Naive thymus-derived CD8-positive, alpha-beta T cell (primary cell): ENCODE measurements around the gene CCDC175. TPM values are rescaled to one million over a fixed set of nuclear protein-coding genes. Genes with fewer than 3 reads are reported as not detected.

Experiments used
- ATAC-seq, 2 donors: fragments of 150-1000 bp; cut with Tn5 transposase in 1 of 2; sonication (Bioruptor Pico), chemical (Tn5 transposase) in 1 of 2; 1 replicate in 1 of 2; 2 replicates in 1 of 2; pipeline ENCODE4 v1.10.0; 2021; ENCODE audit warnings: mild to moderate bottlenecking in 2 of 2, moderate library complexity in 2 of 2
- POLR2A ChIA-PET: fragments of 350-600 bp; sonication (Branson Sonifier 250); formaldehyde crosslinking; loops from one replicate; lab custom pipeline; 2021; ENCODE audit warnings: antibody characterized with exemption; lab: Charles Lee
- DNase-seq, 10 donors: peaks; one replicate each; pipeline versions ENCODE4 v3.0.0 to v3.0.0-alpha.2; 2020 to 2022
- H3K27ac Mint-ChIP-seq, 10 donors: one replicate each; pipeline ENCODE4 v1.8.0; 2020 to 2022; ENCODE audit warnings: mild to moderate bottlenecking in 10 of 10, mixed read lengths in 10 of 10, moderate library complexity in 4 of 10, inconsistent platforms in 1 of 10
- H3K27me3 Mint-ChIP-seq, 5 donors: one replicate each; pipeline ENCODE4 v1.8.0; 2021 to 2022; ENCODE audit warnings: mixed read lengths in 5 of 5
- H3K36me3 Mint-ChIP-seq, 3 donors: one replicate each; pipeline ENCODE4 v1.8.0; 2020 to 2022; ENCODE audit warnings: mixed read lengths in 3 of 3, mild to moderate bottlenecking in 2 of 3, inconsistent platforms in 1 of 3
- H3K4me1 Mint-ChIP-seq, 4 donors: one replicate each; pipeline ENCODE4 v1.8.0; 2021 to 2022; ENCODE audit warnings: mixed read lengths in 4 of 4
- H3K4me3 Mint-ChIP-seq, 10 donors: one replicate each; pipeline ENCODE4 v1.8.0; 2020 to 2022; ENCODE audit warnings: mild to moderate bottlenecking in 10 of 10, mixed read lengths in 10 of 10, moderate library complexity in 6 of 10, inconsistent platforms in 1 of 10
- H3K9me3 Mint-ChIP-seq, 9 donors: one replicate each; pipeline ENCODE4 v1.8.0; 2020 to 2022; ENCODE audit warnings: mixed read lengths in 9 of 9, mild to moderate bottlenecking in 3 of 9, inconsistent platforms in 1 of 9, moderate library complexity in 1 of 9
- polyA plus RNA-seq, 3 donors: library from polyadenylated mRNA; unstranded; fragments of 300-500 nt; fragmentation: Illumina TruSeq; gene quantifications; one replicate each; pipeline ENCODE4 v1.2.3, GENCODE V29; 2021
- total RNA-seq, 8 experiments: library from RNA in 2 of 8; stranded (reverse) in 2 of 8; gene quantifications; one replicate each; pipeline ENCODE4 v1.2.3 and lab custom pipeline; 2021 to 2026

CCDC175 gene
- not detected for total RNA-seq
- not detected for polyA plus RNA-seq
- 0 reads per million in 6 experiments for total RNA-seq (lab: John Stamatoyannopoulos, UW)

GRCh38 chr14:59576332-59577294 is at the start of gene CCDC175:
Gene CCDC175 (minus strand): TSS chr14:59576812. CDS start chr14:59576775, 37 bp downstream.
- Mint-ChIP-seq H3K27ac (peak within 1 kb of the TSS in 6 of 10 donors; percentile 6 to 83 (median 41)), H3K9me3 (no peaks in the 10 kb centered on the region), H3K36me3 (no peaks in the 10 kb centered on the region), H3K4me1 (peaks cover 4 to 14% (median 6%) of the 10 kb centered on the region in 4 donors), H3K4me3 (peak within 1 kb of the TSS; percentile 64 to 83 (median 78)), H3K27me3 (peaks cover 10 to 22% (median 15%) of the 10 kb centered on the region in 5 donors)
- POLR2A ChIA-PET = interaction anchor here (0.7 kb wide), 1 partner anchor 93 kb away, joined by 3 read pairs; the partner anchor contains the start of genes JKAMP and L3HYPDH
- peak; percentile 91 to 97 for ATAC-seq
- peak; percentile 66 to 91 (median 76) for DNase-seq

DNA sequence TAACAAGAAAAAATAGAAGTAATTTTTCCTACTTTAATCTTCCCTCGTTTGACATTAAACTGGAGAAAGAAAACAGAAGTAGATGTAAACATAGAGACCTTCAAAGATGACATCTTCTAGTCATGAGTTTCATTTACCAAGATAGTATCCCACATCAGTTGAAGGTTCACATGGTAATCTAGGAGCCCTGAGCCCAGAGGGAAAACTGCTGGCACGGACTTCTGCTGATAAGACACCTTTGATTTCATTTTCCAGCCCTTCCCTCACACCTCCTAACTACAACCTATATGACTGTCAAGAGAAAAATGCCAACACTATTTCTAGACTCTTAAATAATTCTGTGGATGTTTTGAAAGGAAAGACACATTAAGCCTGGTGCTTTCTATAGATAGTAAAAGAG is 46.0 kb upstream of the CCDC175 start:
- ATAC-seq (no peak), DNase-seq (no peak)
- peaks cover 13 to 36% (median 23%) of the 10 kb centered on the region in 5 donors for H3K27me3 Mint-ChIP-seq
- H3K4me3 Mint-ChIP-seq = no peak overlapping the region
- POLR2A ChIA-PET = no interaction called here
- H3K27ac Mint-ChIP-seq = no peak overlapping the region
- H3K36me3 Mint-ChIP-seq = no peaks in the 10 kb centered on the region
- H3K9me3 Mint-ChIP-seq = peaks cover 0 to 9% (median 0%) of the 10 kb centered on the region in 9 donors
- no peaks in the 10 kb centered on the region for H3K4me1 Mint-ChIP-seq

DNA sequence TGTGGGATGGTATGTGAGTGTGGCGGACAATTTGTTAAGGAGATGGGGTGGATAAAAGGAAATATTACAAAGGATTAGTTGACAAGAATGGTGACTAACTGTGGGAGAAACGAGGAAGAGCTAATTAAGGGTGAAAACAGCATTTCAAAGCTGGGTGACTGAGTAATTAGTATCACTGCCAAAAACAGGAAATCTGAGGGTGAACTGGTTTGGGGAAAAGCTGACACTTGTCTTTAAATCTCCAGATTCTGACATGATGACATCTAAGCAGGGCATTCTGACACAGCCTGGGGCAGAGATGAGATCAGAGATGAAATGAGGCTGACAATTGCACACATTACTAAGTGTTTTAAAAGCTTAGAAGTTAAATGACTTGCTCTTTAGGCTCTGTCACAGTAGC is 42.4 kb upstream of the CCDC175 start:
- POLR2A ChIA-PET = no interaction called here
- peaks cover 7 to 30% (median 19%) of the 10 kb centered on the region in 5 donors for H3K27me3 Mint-ChIP-seq
- DNase-seq (no peak), ATAC-seq (no peak)
- H3K9me3 Mint-ChIP-seq = peaks cover 0 to 9% (median 0%) of the 10 kb centered on the region in 9 donors
- no peaks in the 10 kb centered on the region for H3K4me1 Mint-ChIP-seq
- no peaks in the 10 kb centered on the region for H3K36me3 Mint-ChIP-seq
- H3K4me3 Mint-ChIP-seq = no peak overlapping the region
- H3K27ac Mint-ChIP-seq = no peak overlapping the region

DNA sequence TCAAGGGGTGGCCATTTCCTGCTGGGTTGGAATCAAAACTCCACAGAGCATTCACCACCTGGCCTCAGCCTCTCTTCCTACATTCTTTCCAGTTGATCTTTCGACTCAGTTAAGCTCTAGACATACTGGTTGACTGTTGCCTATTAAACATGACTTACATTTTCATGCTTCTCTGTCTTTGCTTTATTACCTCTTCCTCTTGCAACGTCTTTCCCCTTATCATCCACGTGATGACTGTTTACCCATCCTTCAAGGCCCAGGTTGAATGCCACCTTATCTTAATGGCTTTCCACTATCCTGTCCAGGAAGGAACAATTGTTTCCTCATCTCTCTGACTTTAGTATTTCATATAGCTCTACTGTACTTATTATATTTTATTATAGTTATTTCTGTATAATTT is 24.4 kb upstream of the CCDC175 start:
- peaks cover 9 to 21% (median 12%) of the 10 kb centered on the region in 5 donors for H3K27me3 Mint-ChIP-seq
- H3K9me3 Mint-ChIP-seq = no peaks in the 10 kb centered on the region
- H3K27ac Mint-ChIP-seq = no peak overlapping the region
- ATAC-seq (no peak), DNase-seq (no peak)
- no peaks in the 10 kb centered on the region for H3K4me1 Mint-ChIP-seq
- no peak overlapping the region for H3K4me3 Mint-ChIP-seq
- no peaks in the 10 kb centered on the region for H3K36me3 Mint-ChIP-seq
- POLR2A ChIA-PET = no interaction called here

DNA sequence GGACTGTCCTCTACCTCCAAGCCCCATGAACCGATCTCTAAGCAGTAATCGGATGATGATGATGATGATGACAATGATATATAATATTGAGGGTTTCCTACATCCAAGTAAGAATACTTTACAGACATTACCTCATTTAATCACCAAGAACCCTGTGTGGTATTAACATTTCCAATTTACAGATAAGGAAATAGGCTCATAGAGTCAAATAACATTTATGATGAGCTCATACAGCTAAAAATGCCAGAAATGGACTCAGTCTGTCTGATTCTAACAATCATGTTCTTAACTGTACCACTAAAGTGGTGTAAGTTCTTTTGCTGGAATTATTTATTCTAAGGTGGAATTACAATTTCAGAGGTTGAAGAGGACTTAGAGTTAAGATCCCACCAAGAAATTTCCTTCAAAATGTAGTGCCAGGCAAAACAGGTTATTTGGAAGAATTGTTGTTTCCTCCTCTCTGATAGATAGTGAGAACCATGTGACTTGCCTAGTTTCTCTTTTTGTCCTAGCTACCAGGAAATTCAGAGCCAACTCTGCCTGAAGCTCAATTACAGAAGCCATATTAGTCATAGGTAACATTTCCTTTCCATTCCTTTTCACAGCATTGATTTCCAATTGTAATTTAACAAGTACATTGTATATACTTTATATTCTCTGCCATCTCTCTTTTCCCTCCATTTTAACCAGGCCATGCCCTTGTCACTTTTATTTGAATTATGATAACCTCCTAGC is 23.8 kb upstream of the CCDC175 start:
- no peak for ATAC-seq
- no peak for DNase-seq
- Mint-ChIP-seq H3K27me3 (peaks cover 10 to 21% (median 12%) of the 10 kb centered on the region in 5 donors), H3K4me3 (no peak overlapping the region), H3K9me3 (no peaks in the 10 kb centered on the region), H3K27ac (no peak overlapping the region), H3K36me3 (no peaks in the 10 kb centered on the region), H3K4me1 (no peaks in the 10 kb centered on the region)
- POLR2A ChIA-PET = no interaction called here

DNA sequence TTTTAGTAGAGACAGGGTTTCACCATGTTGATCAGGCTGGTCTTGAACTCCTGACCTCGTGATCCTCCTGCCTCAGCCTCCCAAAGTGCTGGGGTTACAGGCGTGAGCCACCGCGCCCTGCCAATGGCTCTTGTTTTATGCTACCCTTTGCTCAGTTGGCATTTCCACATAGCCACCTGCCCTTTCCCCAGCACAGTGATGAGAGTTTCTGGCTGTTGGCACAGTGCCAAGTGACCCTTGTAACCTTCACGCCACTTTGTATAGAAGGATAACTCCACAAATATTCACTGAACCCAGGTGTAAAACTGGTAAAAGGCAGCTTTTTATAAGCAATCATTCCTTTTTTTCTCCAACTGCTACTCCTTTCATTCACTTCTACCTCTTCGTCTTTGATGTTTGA is 18.5 kb upstream of the CCDC175 start:
- H3K27ac Mint-ChIP-seq = peak overlapping the region in 1 of 10 donors; percentile 45
- H3K4me3 Mint-ChIP-seq = no peak overlapping the region

DNA sequence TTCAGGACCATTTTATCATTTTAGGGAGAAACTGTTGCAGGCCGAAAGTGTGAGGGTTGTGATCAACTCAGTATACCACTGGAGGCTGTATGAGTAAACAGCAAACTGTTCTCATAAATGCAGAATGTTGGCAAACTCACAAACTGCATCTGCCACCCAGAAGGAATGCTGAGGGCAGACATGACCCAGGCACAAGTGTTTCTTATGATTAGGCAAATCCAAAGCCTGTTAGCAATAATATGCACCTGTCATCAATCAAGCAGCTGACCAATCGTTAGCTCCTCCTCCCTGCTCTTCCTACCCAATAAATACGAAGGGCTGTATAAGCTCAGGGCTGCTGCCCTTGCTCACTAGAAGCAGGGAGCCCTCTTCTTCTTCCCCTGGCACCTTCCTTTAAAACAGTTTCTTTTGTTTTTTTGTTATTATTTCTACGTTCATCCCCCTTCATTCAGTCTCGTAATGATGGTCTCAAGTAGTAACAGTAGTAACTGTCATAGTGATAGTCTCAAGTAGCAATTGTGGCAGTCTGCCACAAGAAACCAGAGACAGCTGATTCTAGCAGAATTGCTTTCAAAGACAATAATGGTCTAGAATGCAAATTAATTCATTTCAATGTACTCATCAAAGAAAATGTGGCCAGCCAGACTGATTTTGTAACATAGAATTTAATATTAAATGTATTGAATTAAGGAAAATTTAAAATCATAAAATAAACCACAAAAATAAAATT is 15.2 kb upstream of the CCDC175 start:
- H3K9me3 Mint-ChIP-seq = peaks cover 0 to 10% (median 2%) of the 10 kb centered on the region in 9 donors
- ATAC-seq (no peak), DNase-seq (no peak)
- H3K27me3 Mint-ChIP-seq = peaks cover 0 to 15% (median 4%) of the 10 kb centered on the region in 5 donors
- peaks cover 0 to 5% (median under 1%) of the 10 kb centered on the region in 4 donors for H3K4me1 Mint-ChIP-seq
- H3K36me3 Mint-ChIP-seq = peaks cover 0 to 5% (median 4%) of the 10 kb centered on the region in 3 donors
- no peak overlapping the region for H3K27ac Mint-ChIP-seq
- H3K4me3 Mint-ChIP-seq = no peak overlapping the region
- POLR2A ChIA-PET = no interaction called here

More for the DNA sequence above, 18.5 kb upstream of the CCDC175 start:
- DNase-seq (no peak), ATAC-seq (no peak)
- POLR2A ChIA-PET = no interaction called here
- no peaks in the 10 kb centered on the region for H3K4me1 Mint-ChIP-seq
- peaks cover 0 to 5% (median 4%) of the 10 kb centered on the region in 3 donors for H3K36me3 Mint-ChIP-seq
- H3K27me3 Mint-ChIP-seq = peaks cover 12 to 32% (median 14%) of the 10 kb centered on the region in 5 donors
- peaks cover 0 to 10% (median 2%) of the 10 kb centered on the region in 9 donors for H3K9me3 Mint-ChIP-seq

GRCh38 chr14:59588101-59588500 is 11.5 kb upstream of the CCDC175 start:
- Mint-ChIP-seq H3K4me3 (no peak overlapping the region), H3K36me3 (peaks cover 0 to 5% (median 4%) of the 10 kb centered on the region in 3 donors), H3K27me3 (no peaks in the 10 kb centered on the region), H3K9me3 (peaks cover 0 to 10% (median 2%) of the 10 kb centered on the region in 9 donors), H3K4me1 (peaks cover 4 to 15% (median 9%) of the 10 kb centered on the region in 4 donors), H3K27ac (no peak overlapping the region)
- no peak for ATAC-seq
- POLR2A ChIA-PET = no interaction called here
- no peak for DNase-seq

DNA sequence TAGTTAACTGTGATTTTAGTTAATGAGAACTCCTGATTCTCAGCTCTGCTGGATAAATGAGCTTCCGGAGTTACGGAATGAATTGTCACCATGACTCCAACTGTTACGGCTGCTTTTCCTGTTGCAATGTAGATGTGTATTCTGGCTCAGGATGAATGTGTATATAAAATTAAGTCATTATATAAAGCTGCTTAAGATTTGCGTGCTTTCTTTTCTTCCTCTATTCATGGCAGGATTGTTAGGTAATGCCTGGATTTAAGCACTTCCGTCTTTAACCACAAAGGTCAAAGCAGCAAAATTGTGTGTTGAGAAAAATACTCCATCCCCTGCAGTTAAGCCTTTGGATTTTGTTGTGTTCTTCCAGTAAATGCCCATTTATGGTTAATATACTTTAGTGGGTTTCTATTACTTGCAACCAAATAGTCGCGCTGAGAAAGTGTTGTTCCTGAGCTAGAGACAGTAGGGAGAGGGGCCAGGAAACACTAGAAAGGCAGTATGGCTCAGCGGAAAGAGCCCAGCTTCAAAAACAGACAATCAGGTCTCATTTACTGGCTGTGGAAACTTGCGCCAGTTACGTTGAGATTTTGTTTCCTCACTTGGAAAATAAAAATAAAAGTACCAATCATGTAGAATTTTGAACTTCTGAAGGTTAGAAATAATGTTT is 9.4 kb upstream of the CCDC175 start:
- H3K36me3 Mint-ChIP-seq = no peaks in the 10 kb centered on the region
- POLR2A ChIA-PET = no interaction called here
- DNase-seq = peak in 2 of 10 donors; percentile 8 to 10
- H3K27ac Mint-ChIP-seq = peak overlapping the region in 4 of 10 donors; percentile 1 to 34 (median 8)
- peak overlapping the region; percentile 37 to 82 (median 70) for H3K4me3 Mint-ChIP-seq
- H3K27me3 Mint-ChIP-seq = peaks cover 0 to 10% (median 5%) of the 10 kb centered on the region in 5 donors
- H3K4me1 Mint-ChIP-seq = peaks cover 4 to 15% (median 9%) of the 10 kb centered on the region in 4 donors
- no peaks in the 10 kb centered on the region for H3K9me3 Mint-ChIP-seq
- peak; percentile 36 to 46 for ATAC-seq

GRCh38 chr14:59583755-59584154 is 7.1 kb upstream of the CCDC175 start:
- POLR2A ChIA-PET = no interaction called here
- no peak overlapping the region for H3K27ac Mint-ChIP-seq
- H3K4me3 Mint-ChIP-seq = peak overlapping the region in 1 of 10 donors; percentile 38
- H3K4me1 Mint-ChIP-seq = peaks cover 4 to 15% (median 9%) of the 10 kb centered on the region in 4 donors
- H3K27me3 Mint-ChIP-seq = peaks cover 0 to 18% (median 8%) of the 10 kb centered on the region in 5 donors
- DNase-seq (no peak), ATAC-seq (no peak)
- H3K36me3 Mint-ChIP-seq = no peaks in the 10 kb centered on the region
- no peaks in the 10 kb centered on the region for H3K9me3 Mint-ChIP-seq

DNA sequence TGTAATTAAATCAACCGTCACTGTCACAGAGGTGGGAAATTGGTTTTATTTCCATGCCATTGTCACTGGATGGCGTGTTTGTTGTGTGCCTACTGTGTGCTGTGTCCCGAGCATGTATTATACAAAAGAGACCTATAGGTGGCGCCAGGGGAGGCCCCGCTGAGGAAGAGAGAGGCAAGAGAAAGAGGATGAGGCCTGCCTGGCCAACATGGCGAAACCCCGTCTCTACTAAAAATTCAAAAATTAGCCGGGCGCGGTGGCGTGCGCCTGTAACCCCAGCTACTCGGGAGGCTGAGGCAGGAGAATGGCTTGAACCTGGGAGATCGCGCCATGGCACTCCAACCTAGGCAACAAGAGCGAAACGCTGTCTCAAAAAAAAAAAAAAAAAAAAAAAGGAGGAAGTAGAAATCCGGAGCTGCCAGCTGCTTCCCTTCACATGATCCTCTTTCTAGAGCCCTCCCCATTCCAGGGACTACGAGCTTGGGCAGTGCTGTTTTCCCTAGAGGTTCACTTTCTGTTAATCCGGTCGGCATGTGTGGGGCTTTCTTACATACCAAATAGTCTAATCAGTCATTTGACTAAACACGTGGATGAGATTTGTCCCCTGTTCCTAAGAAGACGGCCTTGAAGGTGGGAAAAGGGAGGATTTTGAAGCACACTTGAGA is 6.4 kb upstream of the CCDC175 start:
- Mint-ChIP-seq H3K36me3 (no peaks in the 10 kb centered on the region), H3K4me3 (no peak overlapping the region), H3K4me1 (peaks cover 4 to 15% (median 9%) of the 10 kb centered on the region in 4 donors)

More for the DNA sequence above, 6.4 kb upstream of the CCDC175 start:
- ATAC-seq (no peak), DNase-seq (no peak)
- POLR2A ChIA-PET = no interaction called here
- H3K27ac Mint-ChIP-seq = peak overlapping the region in 1 of 10 donors; percentile 13
- H3K27me3 Mint-ChIP-seq = peaks cover 3 to 23% (median 13%) of the 10 kb centered on the region in 5 donors
- no peaks in the 10 kb centered on the region for H3K9me3 Mint-ChIP-seq
